HG03469 (cell line): Measurements from ENCODE around the gene MARCHF3.
"Not testable (repeated sequence)": the region's sequence is repeated elsewhere in the genome, so short reads cannot be mapped to it uniquely, and the experiment has no call there.

Experiments
- ATAC-seq: cut with Tn5 transposase; IDR thresholded peaks from one replicate; pipeline ENCODE4 v1.9.1; 2021; ENCODE audit warnings: mild to moderate bottlenecking, moderate library complexity, moderate number of reproducible peaks; ENCODE audit not compliant: unreplicated experiment

Gene MARCHF3

DNA sequence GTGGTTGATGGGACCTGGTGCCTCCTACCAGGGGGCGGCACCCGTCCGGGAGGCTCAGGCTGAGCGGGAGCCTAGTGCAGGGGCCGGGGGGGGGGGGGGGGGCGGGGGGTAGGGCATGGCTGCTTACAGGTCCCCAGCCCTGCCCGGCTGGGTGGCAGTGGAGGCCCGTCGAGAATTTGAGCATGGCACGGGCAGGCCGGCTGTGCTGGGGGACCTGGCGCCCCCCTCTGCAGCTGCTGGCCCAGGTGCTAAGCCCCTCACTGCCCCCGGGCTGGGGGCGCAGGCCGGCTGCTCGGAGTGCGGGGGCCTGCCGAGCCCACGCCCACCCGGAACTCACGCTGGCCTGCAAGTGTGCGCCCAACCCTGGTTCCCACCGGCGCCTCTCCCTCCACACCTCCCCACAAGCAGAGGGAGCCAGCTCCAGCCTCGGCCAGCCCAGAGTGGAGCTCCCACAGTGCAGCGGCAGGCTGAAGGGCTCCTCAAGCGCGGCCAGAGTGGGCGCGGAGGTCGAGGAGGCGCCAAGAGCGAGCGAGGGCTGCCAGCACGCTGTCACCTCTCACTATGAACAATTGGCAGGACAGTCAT is 175.7 kb downstream of the MARCHF3 start:
- no peak for ATAC-seq

DNA sequence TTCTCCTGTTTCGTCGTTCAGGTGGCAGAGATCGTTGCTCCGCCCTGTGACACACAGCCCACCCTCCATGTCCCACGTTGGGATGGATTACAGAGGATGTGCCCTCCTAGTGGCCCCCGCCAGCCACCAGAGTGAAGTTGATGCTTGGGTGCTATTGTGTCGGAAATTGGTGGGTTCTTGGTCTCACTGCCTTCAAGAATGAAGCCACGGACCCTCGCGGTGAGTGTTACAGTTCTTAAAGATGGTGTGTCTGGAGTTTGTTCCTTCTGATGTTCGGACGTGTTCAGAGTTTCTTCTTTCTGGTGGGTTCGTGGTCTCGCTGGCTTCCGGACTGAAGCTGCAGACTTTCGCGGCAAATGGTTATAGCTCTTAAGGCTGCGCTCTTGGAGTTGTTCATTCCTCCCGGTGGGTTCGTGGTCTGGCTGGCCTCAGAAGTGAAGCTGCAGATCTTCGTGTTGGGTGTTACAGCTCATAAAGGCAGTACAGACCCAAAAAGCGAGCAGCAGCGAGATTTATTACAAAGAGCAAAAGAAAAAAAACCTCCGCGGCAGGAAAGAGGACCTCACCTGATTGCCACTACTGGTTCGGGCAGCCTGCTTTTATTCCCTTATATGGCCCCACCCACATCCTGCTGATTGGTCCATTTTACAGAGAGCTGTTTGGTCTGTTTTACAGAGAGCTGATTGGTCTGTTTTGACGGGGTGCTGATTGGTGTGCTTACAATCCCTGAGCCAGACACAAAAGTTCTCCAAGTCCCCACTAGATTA is 176.6 kb downstream of the MARCHF3 start:
- not testable (repeated sequence) for ATAC-seq

DNA sequence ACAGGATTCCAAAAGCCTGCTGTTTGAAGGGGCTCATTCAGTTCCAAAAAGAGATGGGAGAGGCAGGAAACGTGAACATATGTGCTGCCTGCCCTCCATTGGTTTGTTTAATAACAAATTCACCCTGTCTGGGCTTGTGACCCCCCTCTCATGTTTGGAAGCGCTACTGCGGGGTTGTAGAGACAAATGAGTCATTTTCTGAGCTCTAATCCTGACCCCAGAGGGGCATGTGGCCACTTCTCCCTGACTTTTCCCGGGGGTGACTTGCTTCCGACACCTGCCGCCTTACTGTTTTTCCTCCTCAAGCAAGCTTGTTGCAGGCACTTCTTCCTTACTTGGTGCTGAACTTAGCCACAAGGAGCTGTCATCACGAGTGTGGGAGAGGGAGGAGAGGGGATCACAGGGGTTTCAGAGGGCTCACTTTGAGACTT is 177.5 kb downstream of the MARCHF3 start:
- no peak for ATAC-seq

DNA sequence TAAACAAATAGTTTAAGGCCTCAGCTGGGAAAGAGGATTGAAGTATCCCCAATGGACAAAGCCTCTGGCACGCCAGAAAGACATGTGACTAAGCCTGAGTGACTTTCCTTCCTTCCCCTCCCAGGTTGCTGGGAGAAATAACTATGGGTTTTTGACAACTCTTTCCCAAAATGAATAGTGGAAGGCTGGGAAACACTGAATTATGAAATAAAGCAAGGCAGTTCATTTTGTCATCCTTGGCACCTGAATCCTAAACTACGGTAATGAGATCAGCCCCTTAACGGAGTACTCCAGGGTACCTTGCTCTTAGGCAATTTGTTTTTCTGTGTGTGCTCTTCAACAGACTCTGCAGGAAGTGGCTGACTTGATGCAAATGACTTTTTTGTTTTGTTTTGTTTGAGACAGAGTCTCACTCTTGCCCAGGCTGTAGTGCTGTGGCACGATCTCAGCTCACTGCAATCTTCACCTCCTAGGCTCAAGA is 178.2 kb downstream of the MARCHF3 start:
- peak; percentile 75 for ATAC-seq

DNA sequence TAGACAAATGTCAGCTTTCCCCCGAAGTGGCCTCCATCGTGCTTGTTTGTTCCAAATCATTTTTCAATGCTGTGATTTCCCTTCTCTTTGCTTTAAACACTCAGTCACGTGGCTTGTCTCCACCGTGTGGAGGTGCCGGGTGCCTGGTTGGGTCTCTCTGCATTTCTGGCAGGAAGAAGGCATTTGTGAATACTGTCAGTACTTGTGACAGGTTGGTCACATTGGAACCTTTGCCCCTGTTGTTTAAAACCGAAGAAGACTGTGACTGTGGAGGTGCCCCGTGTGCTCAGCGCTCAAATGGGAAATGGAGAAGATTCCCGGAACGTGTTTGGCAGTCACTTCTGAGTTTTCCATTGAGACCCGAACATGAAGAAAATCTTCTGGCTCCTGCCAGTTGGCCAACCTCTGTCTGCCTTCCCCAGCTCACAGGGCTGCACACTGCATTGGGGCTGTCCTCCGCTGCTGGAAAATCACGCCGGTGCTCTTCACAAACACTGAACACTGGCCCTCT is 178.8 kb downstream of the MARCHF3 start:
- no peak for ATAC-seq

DNA sequence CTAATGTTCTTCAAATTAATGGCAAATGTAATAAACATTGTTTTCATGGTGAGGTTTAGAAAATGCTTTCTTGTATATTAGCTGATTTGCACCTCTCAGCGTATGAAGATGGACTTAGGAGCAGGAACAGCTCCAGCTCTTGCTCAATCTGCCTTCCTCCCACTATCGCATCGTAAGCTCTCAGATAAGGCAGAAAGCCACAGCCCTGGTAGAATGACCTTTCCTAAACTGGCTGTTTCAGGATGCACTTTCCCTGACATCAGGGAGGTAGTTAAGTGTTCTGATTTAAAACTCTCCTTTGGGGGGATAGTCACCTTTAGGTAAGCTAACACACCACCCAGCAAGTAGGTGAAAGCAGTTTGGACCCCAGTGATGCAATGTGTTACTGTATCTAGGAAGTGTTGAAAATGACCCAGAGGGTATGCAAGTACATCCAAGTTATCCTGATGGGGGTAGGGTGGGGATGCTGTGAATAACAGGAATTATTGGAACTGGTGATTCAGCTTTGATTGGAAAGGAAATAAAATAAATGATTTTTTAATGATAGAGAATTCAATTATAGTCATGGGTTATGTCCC is 181.2 kb downstream of the MARCHF3 start:
- ATAC-seq: no peak

DNA sequence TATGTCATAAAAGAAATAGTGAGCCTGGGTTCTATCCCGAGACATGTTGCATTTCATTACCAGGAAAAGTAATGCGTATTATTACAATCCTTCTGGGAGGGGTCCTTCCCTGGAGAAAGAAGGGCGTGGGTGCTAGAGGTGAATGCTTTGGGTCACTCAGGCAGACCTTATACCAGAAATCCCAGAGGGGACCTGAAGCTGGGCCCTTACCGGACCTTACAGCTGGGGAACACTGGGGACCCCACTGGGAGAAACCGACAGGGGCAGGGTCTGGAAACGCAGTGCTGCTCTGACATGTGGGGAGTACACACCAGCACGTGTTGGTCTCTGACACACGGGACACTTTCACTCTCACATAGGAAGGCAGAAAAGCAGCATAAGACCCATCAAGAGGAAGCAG is 182.1 kb downstream of the MARCHF3 start:
- no peak for ATAC-seq

DNA sequence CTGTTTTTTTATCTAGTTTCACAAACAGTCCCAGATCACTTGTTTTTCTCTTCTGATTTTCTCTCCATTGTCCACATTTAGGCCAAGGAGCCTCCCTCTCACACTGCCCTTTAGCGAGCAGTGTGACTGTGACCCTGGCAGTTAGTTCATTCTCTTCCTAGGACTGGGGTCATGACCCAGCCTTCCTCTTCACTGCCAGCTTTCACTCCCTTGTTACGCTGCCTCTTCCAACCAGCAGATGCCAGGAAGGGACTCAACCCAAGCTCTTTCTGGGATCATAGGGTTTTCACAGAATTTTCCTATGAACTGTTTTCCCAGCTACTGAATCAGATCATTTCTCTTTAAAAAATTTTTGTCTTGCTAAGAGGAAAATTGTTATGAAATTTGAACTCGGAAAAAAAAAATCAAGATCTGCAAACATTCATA is 182.5 kb downstream of the MARCHF3 start:
- ATAC-seq: no peak

DNA sequence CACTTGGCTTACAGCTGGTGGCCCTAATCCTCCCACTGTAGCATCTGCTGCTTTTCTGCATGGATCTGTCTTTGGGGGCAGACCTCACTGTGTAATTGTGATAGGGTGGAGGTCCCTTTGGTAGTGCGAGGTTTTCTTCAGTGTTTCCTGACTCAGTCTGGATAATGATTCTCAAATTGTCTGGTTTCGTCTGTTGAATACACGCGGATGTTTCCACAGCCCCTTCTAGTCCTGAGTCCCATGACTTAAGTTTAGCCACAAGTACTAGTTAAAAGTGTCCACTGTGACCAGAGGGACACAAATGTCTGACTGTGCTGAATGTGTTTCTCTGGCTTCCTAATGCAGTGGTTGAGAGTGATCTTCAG is 182.9 kb downstream of the MARCHF3 start:
- ATAC-seq: no peak

DNA sequence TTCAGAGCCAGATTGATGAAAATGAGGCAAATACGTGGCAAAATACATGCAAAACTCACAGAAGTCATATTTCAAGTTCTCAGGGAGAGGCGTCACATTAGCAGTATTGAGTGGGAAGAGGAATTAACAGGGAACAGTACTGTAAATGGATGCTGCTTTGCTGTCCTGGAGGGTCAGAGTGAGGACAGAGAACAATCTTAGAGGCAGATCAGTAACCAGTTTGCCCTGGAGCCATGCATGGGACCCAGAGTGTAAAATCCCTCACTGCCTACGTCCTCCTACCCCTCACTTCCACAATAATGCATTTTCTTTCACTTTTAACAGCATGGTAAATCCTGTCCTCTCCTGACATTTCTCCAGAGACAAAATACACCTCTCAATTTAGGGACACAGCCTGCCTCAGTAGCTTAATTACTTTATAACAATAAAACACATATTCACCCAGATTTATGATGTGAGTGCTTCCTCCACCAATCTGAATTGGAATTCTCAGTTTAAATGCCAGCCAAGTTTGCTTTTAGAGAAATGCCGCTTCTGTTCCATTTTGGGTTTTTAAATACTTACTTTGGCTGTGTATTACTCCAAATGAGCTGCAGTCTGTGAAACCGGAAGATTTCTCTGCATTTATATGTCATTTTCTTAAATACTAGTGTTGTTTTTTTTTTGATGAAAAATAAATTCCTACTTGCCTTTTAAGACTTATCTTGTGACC is 183.5 kb downstream of the MARCHF3 start:
- no peak for ATAC-seq

DNA sequence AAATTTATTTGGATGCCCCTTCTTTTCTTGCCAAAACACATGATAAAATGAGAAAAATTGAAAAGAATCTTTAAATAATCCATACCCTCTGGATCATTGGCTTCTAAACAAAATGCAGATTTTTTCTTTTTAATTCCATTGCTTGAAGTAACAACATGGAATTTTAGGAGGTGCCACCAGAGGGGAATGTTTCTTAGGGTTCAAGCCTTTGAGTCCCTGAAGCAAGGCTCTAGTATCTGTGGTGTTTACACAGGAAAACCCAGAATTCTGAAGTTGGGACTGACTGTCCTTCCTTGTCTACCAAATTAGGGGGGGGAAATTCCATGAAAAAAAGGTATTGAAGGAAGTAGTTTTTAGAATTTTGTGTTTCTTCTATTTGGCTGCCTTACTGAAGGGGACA is 184.0 kb downstream of the MARCHF3 start:
- no peak for ATAC-seq

DNA sequence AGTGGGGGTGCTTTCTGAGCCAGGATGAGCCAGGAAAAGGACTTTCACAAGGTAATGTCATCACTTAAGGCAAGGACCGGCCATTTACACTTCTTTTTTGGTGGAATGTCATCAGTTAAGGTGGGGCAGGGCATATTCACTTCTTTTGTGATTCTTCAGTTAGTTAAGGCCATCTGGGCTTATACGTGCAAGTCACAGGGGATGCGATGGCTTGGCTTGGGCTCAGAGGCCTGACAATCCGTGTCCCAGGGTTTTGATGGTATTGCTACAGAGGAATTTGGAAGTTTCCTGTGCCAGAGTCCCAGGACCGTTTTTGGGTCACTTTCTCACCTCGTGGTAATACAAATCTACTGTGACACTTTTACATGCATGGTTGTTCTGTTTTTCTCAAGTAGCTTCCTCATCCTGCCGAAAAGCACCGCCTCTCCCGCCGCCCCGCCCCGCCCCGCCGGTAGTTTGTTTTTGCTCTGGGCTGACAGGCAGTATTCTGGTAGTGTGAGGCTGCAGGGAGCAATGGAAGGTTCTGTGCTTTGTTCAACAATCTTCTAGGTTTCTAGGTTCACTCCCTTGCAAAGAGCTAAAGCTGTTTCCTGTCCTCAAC is 184.8 kb downstream of the MARCHF3 start:
- ATAC-seq: not testable (repeated sequence)

DNA sequence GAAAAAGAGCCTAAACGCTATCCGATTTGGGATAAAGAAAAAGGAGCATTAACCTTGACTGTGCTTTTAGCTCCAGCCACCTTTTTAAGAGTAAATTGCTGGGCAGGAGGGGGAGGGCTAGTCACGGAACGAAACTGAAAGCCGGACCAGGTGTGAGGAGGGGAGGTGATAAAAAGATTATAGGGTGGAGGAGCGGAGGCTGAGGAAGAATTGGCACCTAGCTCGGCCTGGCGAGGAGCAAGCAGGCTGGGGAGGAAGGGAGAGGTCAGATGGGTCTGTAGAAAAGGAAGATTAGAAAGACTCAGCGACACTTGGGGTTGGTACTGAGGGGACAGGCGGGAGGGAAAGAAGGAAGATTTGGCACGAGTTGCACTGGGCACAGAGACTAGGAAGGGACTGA is 187.0 kb downstream of the MARCHF3 start:
- ATAC-seq: not testable (repeated sequence)

DNA sequence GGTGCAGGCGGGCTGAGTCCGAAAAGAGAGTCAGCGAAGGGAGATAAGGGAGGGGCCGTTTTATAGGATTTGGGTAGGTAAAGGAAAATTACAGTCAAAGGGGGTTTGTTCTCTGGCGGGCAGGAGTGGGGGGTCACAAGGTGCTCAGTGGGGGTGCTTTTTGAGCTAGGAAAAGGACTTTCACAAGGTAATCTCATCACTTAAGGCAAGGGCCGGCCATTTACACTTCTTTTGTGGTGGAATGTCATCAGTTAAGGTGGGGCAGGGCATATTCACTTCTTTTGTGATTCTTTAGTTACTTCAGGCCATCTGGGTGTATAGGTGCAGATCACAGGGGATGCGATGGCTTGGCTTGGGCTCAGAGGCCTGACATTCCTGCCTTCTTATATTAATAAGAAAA is 191.0 kb downstream of the MARCHF3 start:
- not testable (repeated sequence) for ATAC-seq

DNA sequence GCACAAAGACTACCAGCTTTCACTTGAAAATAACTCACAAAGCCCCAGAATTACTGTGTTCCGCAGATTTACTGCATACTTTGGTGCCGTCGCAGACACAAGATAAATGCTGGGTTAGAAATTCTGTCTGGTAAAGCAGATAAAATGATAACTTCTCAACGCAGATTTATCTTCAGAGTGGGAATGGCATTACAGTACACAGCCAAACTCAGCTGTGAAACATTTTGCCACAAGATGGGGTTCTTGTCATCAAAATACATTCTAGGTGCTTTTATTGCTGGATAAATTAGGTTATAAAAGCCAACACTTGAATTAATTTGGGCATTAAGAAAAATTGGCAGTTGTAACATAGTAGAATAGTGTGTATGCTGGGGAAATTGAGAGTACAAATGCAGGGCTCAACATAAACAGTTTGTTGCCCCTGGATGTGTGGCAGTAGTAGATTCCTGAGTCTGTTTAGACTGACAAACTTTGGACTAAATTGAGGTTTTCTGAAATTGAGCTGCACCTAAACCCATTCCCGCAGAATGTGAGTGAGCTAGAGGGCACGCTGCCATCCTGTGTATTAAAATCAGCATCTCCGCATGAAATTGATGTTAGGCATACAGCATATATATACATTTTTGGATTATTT is 192.3 kb downstream of the MARCHF3 start:
- no peak for ATAC-seq

DNA sequence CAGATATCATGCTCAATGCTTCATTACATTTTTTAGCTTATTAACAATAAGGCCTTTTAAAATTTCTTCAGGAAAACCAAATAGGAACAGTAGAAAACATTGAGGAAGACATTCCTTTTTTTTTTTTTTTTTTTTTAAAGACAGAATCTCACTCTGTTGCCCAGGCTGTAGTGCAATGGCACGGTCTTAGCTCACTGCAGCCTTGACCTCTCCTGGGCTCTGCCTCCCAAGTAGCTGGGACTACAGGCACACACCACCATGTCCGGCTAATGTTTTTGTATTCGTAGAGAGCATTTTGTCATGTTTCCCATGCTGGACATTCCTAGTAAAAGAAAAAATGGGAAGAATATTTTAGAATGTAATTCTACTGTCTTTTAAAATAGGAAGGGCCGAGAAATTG is 193.1 kb downstream of the MARCHF3 start:
- no peak for ATAC-seq

DNA sequence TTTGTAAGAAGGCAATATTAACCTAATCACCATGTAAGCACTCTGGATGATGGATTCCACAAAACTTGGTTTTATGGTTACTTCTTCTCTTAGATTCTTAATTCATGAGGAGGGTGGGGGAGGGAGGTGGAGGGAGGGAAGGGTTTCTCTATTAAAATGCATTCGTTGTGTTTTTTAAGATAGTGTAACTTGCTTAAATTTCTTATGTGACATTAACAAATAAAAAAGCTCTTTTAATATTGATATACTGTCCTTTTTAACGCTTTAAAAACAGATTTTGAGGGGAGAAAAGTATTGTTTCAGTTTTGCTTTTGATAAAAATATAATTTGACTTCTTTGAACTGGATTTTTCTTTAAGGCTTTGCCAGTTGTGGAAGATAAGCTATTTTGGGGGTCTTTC is 193.6 kb downstream of the MARCHF3 start:
- no peak for ATAC-seq

DNA sequence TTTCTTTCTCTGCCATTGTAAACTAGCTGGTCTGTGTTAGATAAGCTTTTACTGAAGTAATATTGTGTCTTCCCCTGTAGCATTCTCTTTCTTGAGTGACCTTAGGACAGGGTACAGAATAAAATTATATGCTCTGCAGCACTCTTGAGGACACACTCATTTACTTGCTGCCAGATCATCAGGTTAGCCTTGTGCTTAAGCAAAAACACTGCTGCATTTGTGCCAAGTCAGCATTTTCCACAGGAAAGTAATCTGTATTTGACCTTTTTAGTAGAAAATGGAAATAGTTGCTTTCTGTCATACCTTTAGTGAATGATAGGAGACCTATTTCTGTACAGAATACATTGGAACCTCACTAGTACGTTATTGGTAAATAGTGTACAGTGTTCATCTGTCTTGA is 199.2 kb downstream of the MARCHF3 start:
- no peak for ATAC-seq

DNA sequence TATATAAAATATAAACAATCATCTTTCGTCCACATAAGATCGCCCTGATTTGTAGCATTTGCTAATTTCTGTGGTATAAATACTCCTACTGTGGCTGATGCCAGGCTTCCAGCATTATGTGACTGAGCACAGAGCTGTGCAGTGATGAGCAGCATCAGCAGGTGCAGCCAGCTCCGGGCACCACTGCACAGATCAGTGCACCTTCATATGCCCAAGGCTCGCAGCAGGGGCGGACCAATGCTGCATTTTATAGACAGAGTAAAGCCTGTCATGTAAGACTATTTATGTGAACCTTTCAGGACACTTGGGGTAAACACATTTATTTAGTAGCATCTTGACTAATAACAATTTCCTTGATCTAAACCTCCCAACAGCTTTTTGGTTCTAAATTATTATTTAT is 200.3 kb downstream of the MARCHF3 start:
- no peak for ATAC-seq

DNA sequence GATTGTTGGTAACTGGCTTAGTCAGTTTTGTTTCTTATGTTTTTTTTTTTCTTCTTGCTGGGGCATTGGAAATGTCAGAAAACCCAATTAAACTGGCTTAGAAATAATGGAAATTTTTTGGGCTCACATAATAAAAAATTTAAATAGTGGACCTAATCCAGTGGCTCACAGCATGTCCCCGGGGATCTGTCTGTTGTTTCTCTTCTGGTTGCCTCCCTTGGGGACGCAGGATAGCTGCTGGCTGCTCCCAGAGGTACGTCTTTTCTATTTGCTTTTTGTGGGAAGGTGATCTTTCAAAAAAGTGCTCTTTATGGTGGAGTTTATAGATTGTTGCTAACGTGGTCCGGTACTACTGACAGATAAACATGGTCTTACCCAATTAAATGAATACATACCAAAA is 201.3 kb downstream of the MARCHF3 start:
- no peak for ATAC-seq
